PC-3 (cell line): Measurements from ENCODE around the gene KRTAP4-5.
"Not testable (repeated sequence)": the region's sequence is repeated elsewhere in the genome, so short reads cannot be mapped to it uniquely, and the experiment has no call there.

Experiments
- EZH2 ChIP-seq: fragments of 300-600 bp; sonication (generic); IDR thresholded peaks from one replicate; pipeline ENCODE4 v1.6.1; 2017; ENCODE audit warnings: antibody characterized with exemption, mild to moderate bottlenecking, low read length; ENCODE audit not compliant: unreplicated experiment
- TF ChIP-seq, protein P1 (sequence below): fragments of 300-600 bp; sonication (generic); conservative IDR thresholded peaks from 2 replicates; pipeline ENCODE4 v1.5.1; 2017; ENCODE audit warnings: antibody characterized with exemption, low read depth, mild to moderate bottlenecking, low read length

DNA sequence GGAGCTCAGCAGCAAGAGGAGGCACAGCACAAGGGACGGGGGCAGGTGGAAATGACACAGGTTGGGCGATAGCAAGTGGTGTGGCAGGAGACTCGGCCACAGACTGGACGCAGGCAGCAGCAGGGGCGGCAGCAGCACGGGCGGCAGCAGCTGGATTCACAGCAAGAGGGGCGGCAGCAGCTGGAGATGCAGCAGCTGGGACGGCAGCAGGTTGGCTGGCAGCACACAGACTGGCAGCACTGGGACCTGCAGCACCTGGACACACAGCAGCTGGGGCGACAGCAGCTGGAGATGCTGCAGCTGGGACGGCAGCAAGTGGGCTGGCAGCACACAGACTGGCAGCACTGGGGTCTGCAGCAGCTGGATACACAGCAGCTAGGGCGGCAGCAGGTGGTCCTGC, 9.8 kb downstream of the KRTAP4-5 start:
- TF ChIP-seq, protein P1, sequence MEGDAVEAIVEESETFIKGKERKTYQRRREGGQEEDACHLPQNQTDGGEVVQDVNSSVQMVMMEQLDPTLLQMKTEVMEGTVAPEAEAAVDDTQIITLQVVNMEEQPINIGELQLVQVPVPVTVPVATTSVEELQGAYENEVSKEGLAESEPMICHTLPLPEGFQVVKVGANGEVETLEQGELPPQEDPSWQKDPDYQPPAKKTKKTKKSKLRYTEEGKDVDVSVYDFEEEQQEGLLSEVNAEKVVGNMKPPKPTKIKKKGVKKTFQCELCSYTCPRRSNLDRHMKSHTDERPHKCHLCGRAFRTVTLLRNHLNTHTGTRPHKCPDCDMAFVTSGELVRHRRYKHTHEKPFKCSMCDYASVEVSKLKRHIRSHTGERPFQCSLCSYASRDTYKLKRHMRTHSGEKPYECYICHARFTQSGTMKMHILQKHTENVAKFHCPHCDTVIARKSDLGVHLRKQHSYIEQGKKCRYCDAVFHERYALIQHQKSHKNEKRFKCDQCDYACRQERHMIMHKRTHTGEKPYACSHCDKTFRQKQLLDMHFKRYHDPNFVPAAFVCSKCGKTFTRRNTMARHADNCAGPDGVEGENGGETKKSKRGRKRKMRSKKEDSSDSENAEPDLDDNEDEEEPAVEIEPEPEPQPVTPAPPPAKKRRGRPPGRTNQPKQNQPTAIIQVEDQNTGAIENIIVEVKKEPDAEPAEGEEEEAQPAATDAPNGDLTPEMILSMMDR, result not testable (repeated sequence)
- not testable (repeated sequence) for TF ChIP-seq EZH2
